Right atrium auricular region (tissue), 2 donors: ENCODE data around the gene RNF138. TPM values are rescaled to one million over a fixed set of nuclear protein-coding genes. Genes with fewer than 3 reads are reported as not detected.

Experiments used
- DNase-seq: peaks from one replicate; pipeline ENCODE4 v3.0.0-alpha.2; 2019; ENCODE audit warnings: low spot score
- H3K27ac ChIP-seq, 2 donors: fragments of 200-600 bp; sonication (generic); 1 replicate in 1 of 2; 2 replicates in 1 of 2; pipeline ENCODE4 v1.5.1; 2016 to 2019
- H3K27me3 ChIP-seq, 2 donors: fragments of 200-600 bp; sonication (generic); one replicate each; pipeline versions ENCODE4 v1.5.1 to v1.6.0; 2017 to 2019
- H3K36me3 ChIP-seq: fragments of 200-600 bp; sonication (generic); one replicate; pipeline ENCODE4 v1.5.1; 2016
- H3K4me1 ChIP-seq, 2 donors: fragments of 200-600 bp; sonication (generic); one replicate each; pipeline versions ENCODE4 v1.5.1 to v1.6.0; 2017 to 2019
- H3K4me3 ChIP-seq, 2 donors: fragments of 200-600 bp; sonication (generic); 1 replicate in 1 of 2; 2 replicates in 1 of 2; pipeline ENCODE4 v1.5.1; 2017 to 2019; ENCODE audit warnings: mild to moderate bottlenecking in 1 of 2, moderate library complexity in 1 of 2
- H3K9me3 ChIP-seq, 2 donors: fragments of 200-600 bp; sonication (generic); one replicate each; pipeline ENCODE4 v1.5.1; 2019
- CTCF ChIP-seq, 2 donors: fragments of 200-600 bp; sonication (generic); IDR thresholded peaks; one replicate each; pipeline ENCODE4 v1.5.1; 2019; ENCODE audit warnings: antibody characterized with exemption in 2 of 2
- total RNA-seq, 2 donors: library from RNA; depleted of rRNA; stranded (reverse); fragments of >200 nt; gene quantifications; one replicate each; pipeline ENCODE4 v1.1.0, GENCODE V29; 2016

The RNF138 gene
- total RNA-seq, 2 donors from 2014 or later, result 5.5 to 11.3 TPM

- Histone ChIP-seq H3K36me3 (no peaks in the 10 kb centered on the region), H3K27me3 (no peaks in the 10 kb centered on the region), H3K4me3 (no peak overlapping the region), H3K4me1 (peaks cover 0 to 38% of the 10 kb centered on the region in 2 donors), H3K27ac (no peak overlapping the region), H3K9me3 (no peaks in the 10 kb centered on the region)
- no peak for TF ChIP-seq CTCF (IDR thresholded peaks at IDR 0.05)
- no peak for DNase-seq
Measured at GRCh38 chr18:32096946-32097345, 5.3 kb downstream of the RNF138 start.

GRCh38 chr18:32104516-32104915, 12.8 kb downstream of the RNF138 start:
- H3K27me3 ChIP-seq, result no peaks in the 10 kb centered on the region
- H3K4me1 ChIP-seq, result no peaks in the 10 kb centered on the region
- no peaks in the 10 kb centered on the region for H3K9me3 ChIP-seq
- peaks cover 3% of the 10 kb centered on the region for H3K36me3 ChIP-seq
- no peak for DNase-seq
- TF ChIP-seq CTCF (IDR thresholded peaks at IDR 0.05), result no peak
- no peak overlapping the region for H3K4me3 ChIP-seq
- H3K27ac ChIP-seq, result no peak overlapping the region

GRCh38 chr18:32110005-32110404, 18.3 kb downstream of the RNF138 start:
- H3K4me3 ChIP-seq, result no peak overlapping the region
- no peaks in the 10 kb centered on the region for H3K4me1 ChIP-seq
- TF ChIP-seq CTCF (IDR thresholded peaks at IDR 0.05), result no peak
- no peak overlapping the region for H3K27ac ChIP-seq
- no peaks in the 10 kb centered on the region for H3K9me3 ChIP-seq
- no peaks in the 10 kb centered on the region for H3K27me3 ChIP-seq
- no peak for DNase-seq
- peaks cover 3% of the 10 kb centered on the region for H3K36me3 ChIP-seq

DNA sequence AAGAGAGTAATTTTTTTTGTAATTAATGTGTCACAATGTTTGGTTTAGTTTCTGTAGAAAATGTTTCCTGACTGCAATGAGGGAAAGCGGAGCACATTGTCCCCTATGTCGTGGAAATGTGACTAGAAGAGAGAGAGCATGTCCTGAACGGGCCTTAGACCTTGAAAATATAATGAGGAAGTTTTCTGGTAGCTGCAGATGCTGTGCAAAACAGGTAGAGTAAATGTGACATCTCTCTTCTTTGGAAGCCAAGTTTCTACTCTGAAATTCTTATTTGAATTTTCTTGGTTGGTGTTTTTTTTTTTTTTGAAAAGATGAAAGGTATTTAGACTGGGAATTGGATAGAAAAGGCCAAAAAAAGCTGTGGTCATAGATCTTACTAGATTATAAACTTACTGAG, 20.0 kb downstream of the RNF138 start:
- Histone ChIP-seq H3K9me3 (no peaks in the 10 kb centered on the region), H3K27me3 (no peaks in the 10 kb centered on the region), H3K4me3 (no peak overlapping the region), H3K36me3 (peaks cover 3% of the 10 kb centered on the region), H3K27ac (no peak overlapping the region), H3K4me1 (no peaks in the 10 kb centered on the region)
- no peak for TF ChIP-seq CTCF (IDR thresholded peaks at IDR 0.05)
- no peak for DNase-seq

GRCh38 chr18:32112826-32113225, 21.2 kb downstream of the RNF138 start:
- no peak for TF ChIP-seq CTCF (IDR thresholded peaks at IDR 0.05)
- Histone ChIP-seq H3K36me3 (peaks cover 3% of the 10 kb centered on the region), H3K4me3 (no peak overlapping the region)

DNA sequence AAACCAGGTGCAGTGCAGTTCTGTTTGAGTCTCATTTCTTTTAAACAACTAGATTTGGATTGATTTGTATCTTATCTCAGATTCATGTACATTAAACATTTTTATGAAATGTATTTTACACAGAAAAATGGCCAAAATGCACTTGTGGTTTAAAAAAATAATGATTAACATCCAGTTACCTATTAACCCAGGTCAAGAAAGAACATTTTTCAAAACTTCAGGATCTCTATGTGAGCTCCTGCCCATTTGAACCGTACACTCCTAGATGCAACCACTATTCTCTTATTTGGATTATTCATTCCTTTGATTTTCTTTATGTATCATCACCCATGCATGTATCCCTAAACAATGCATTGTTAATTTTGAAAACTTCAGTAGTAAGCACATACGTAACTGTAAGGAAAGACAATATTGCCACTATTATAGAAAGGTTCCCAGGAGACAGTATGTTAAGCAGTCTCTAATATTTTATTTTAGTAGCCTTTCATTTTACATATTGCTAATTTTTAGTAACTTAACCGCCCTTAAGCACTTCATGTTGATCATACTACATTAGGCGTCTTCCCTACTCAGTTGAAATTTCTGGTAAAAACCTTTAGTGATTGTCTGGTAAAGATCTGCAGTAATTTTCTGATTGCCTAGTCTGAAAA, 22.7 kb downstream of the RNF138 start:
- TF ChIP-seq CTCF (IDR thresholded peaks at IDR 0.05), result no peak
- H3K27me3 ChIP-seq, result no peaks in the 10 kb centered on the region
- DNase-seq, result no peak
- H3K36me3 ChIP-seq, result peaks cover 8% of the 10 kb centered on the region
- no peaks in the 10 kb centered on the region for H3K9me3 ChIP-seq
- H3K27ac ChIP-seq, result no peak overlapping the region
- no peak overlapping the region for H3K4me3 ChIP-seq
- H3K4me1 ChIP-seq, result no peaks in the 10 kb centered on the region

More at GRCh38 chr18:32112826-32113225, 21.2 kb downstream of the RNF138 start:
- H3K27me3 ChIP-seq, result no peaks in the 10 kb centered on the region
- DNase-seq, result no peak
- no peak overlapping the region for H3K27ac ChIP-seq
- H3K9me3 ChIP-seq, result no peaks in the 10 kb centered on the region
- H3K4me1 ChIP-seq, result no peaks in the 10 kb centered on the region
